Activated T-helper 17 cell treated with anti-CD3 and anti-CD28 coated beads, Interleukin-2, amount 50 U/mL, for 72 hours (primary cell): Measurements from ENCODE around the gene SLC2A13. TPM values are rescaled to one million over a fixed set of nuclear protein-coding genes. Genes with fewer than 3 reads are reported as not detected.
"Not testable (repeated sequence)": the region's sequence is repeated elsewhere in the genome, so short reads cannot be mapped to it uniquely, and the experiment has no call there.

Source experiments
- ATAC-seq: fragments of 150-1000 bp; cut with Tn5 transposase; replicated peaks from 2 replicates; pipeline ENCODE4 v1.10.0; 2021; ENCODE audit warnings: mild to moderate bottlenecking, moderate library complexity
- H3K27ac Mint-ChIP-seq: one replicate; pipeline ENCODE4 v1.8.0; 2022; ENCODE audit warnings: mixed read lengths
- H3K27me3 Mint-ChIP-seq: one replicate; pipeline ENCODE4 v1.8.0; 2022; ENCODE audit warnings: mixed read lengths
- H3K36me3 Mint-ChIP-seq: one replicate; pipeline ENCODE4 v1.8.0; 2022; ENCODE audit warnings: low read depth, mild to moderate bottlenecking, mixed read lengths
- H3K4me1 Mint-ChIP-seq: one replicate; pipeline ENCODE4 v1.8.0; 2022; ENCODE audit warnings: mixed read lengths
- H3K4me3 Mint-ChIP-seq: one replicate; pipeline ENCODE4 v1.8.0; 2022; ENCODE audit warnings: mild to moderate bottlenecking, mixed read lengths
- H3K9me3 Mint-ChIP-seq: one replicate; pipeline ENCODE4 v1.8.0; 2022; ENCODE audit warnings: mixed read lengths
- total RNA-seq, 2 donors: library from RNA; stranded (reverse); gene quantifications; one replicate each; pipeline ENCODE4 v1.2.3, GENCODE V29; 2022

SLC2A13 gene
- total RNA-seq, 2 donors from 2014 or later = 3.3 to 6.0 TPM

DNA sequence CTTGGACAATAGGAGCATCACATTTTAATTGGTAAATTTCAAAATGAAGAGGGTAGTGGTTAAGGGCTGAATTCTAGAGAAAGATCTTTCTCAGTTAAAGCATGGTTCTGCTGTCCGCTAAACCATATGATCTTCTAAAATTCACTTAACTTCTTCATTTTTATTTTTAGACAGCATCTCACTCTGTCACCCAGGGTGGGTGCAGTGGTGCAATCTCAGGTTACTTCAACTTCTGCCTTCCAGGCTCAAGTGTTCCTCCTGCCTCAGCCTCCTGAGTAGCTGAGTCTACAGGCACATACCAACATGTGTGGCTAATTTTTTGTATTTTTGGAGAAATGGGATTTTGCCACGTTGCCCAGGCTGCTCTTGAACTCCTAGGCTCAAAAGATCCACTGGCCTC is 259.6 kb downstream of the SLC2A13 start:
- H3K4me3 Mint-ChIP-seq = no peak overlapping the region
- no peaks in the 10 kb centered on the region for H3K9me3 Mint-ChIP-seq
- no peaks in the 10 kb centered on the region for H3K27me3 Mint-ChIP-seq
- H3K4me1 Mint-ChIP-seq = no peaks in the 10 kb centered on the region
- no peak overlapping the region for H3K27ac Mint-ChIP-seq
- H3K36me3 Mint-ChIP-seq = no peaks in the 10 kb centered on the region
- ATAC-seq = no peak

DNA sequence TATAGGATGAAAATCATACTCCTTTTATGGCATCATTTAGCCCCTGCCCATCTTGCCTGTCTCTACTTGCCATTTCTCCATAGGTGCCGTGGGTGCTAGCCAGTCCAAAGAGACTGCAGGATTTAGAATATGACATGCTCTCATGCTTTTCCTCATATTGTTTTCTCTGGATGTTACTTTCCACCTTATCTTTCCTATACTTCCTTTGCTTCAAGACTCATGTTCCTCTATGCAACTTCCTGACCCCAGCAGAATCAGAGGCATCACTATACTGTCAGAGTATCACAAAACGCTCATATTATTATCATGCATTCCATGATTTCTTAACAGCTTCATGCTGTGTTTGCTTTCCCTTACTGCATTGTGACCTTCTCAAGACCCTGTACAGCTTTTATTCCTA is 265.5 kb downstream of the SLC2A13 start:
- H3K4me1 Mint-ChIP-seq = no peaks in the 10 kb centered on the region
- ATAC-seq = no peak
- H3K36me3 Mint-ChIP-seq = no peaks in the 10 kb centered on the region
- H3K27me3 Mint-ChIP-seq = no peaks in the 10 kb centered on the region
- H3K9me3 Mint-ChIP-seq = no peaks in the 10 kb centered on the region
- H3K4me3 Mint-ChIP-seq = no peak overlapping the region
- no peak overlapping the region for H3K27ac Mint-ChIP-seq

DNA sequence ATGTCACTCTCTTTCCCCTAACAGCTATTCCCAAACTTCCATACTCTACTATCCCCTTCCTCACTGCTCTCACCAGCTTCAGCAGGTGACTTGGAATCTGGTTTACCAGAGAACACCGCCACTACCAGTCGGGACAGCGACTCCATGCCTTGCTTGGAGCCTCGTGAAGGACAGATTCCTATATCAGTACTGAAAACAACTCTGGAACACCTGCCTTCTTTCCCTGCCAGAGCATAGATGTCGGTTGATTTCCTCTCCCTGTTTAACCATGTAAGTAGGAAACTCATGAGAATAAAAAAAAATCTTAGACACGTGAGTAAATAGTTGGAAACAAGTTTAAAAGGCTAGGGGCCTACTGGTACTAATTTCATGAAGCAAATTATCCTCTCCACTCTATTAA is 266.8 kb downstream of the SLC2A13 start:
- H3K4me1 Mint-ChIP-seq = no peaks in the 10 kb centered on the region
- H3K27me3 Mint-ChIP-seq = no peaks in the 10 kb centered on the region
- H3K9me3 Mint-ChIP-seq = no peaks in the 10 kb centered on the region
- no peak overlapping the region for H3K4me3 Mint-ChIP-seq
- no peaks in the 10 kb centered on the region for H3K36me3 Mint-ChIP-seq
- no peak for ATAC-seq
- H3K27ac Mint-ChIP-seq = no peak overlapping the region

DNA sequence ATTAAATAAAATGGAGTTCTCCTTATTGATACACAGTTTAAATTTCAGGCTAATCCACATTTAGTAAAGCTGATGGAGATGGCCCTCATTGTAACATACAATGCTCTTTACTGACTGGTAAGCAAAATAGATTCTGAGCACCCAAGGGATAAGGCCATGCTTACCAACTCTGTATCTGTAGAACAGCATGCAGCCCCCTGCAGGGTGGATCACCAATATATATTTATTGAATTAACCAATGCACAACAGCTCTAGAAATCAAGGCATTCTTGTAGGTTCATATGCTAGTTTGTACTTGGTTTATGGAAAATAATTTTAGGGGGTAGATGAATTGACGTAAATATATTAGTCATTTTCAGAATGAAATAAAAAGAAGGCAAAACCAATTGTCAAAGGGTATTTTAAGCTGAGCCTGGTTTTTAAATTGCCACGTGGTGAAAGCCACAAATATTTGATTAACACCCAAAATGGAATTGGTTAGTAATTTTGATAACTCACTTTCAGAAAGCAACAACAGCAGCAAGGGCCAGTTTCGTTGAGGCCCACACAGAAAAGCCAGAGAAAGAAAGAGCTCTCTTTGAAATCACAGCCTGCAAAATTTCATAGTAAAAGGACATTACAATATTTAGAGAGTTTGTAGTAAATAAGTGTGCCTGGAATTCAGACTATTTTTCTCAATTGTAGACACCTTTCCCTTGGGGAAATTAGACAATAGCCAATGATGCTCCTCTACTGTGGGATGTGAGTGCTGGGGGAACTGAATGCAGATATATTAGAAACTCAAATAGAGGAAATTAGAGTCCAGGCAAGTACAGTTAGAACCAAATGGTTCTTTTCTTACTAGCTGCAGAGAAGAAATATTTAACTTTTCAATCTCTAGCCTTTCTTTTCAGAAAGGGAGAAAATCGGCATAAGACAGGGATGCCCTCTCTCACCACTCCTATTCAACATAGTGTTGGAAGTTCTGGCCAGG is 270.1 kb downstream of the SLC2A13 start:
- no peaks in the 10 kb centered on the region for H3K4me1 Mint-ChIP-seq
- no peak overlapping the region for H3K4me3 Mint-ChIP-seq
- no peak for ATAC-seq
- H3K27me3 Mint-ChIP-seq = no peaks in the 10 kb centered on the region
- no peak overlapping the region for H3K27ac Mint-ChIP-seq
- no peaks in the 10 kb centered on the region for H3K9me3 Mint-ChIP-seq
- H3K36me3 Mint-ChIP-seq = no peaks in the 10 kb centered on the region

DNA sequence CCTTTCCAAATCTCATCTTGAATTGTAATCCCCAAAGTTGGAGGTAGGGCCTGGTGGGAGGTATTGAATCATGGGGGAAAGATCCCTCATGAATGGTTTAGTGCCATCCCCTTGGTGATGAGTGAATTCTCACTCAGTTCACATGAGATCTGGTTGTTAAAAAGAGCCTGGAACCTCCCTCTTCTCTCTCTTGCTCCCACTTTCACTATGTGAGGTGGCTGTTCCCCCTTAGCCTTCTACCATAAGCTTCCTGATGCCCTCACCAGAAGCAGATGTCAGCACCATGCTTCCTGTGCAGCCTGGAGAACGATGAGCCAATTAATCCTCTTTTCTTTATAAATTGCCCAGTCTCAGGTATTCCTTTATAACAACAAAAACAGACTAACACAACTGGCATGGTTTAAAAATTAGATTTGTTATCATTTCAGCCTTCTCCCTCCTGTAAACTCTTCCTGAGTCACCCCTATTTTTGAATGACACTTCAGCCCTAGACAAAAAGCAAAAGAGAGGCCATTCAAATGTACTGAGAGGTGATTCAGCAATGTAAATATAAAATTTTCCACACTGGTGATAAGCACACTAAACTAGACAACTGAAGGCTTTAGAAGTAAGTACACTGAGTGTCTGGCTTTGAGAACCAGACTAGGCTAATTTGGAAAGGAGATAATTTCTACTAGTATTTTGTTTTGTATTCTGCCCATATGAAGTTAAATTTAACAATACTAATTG is 274.1 kb downstream of the SLC2A13 start:
- Mint-ChIP-seq H3K36me3 (no peaks in the 10 kb centered on the region), H3K4me3 (no peak overlapping the region), H3K9me3 (no peaks in the 10 kb centered on the region), H3K27me3 (no peaks in the 10 kb centered on the region), H3K4me1 (no peaks in the 10 kb centered on the region), H3K27ac (no peak overlapping the region)
- no peak for ATAC-seq

DNA sequence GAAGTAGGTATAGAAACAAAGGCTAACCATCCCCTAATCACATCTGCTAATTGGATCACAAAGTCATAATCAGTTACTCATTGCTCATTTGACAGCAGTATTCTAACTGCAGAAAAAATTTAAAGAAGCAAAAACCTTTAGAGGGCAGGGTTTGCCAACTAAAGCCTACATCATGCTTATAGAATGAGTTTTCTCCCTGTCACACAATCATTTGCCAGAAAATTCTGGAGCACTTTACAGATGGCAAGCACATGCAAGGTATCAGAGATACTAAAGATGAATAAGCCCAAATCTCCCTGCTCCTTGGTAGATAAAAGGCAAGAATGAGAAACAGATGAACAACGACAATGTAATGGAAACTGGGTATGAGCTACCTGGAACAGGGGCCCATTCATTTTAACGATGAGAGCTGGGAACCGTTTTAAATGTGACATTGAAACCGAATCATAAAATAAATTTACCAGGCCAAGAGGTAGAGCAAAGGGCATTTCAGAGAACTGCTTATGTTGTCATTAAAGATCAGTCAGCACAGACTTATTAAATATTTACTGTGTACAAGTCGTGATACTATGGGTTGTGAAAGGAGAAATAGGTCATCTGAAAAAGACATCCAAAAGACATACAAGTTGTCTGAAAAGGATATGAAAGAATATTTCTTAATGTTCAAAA is 274.9 kb downstream of the SLC2A13 start:
- Mint-ChIP-seq H3K36me3 (no peaks in the 10 kb centered on the region), H3K4me3 (no peak overlapping the region), H3K27ac (no peak overlapping the region), H3K27me3 (no peaks in the 10 kb centered on the region), H3K4me1 (no peaks in the 10 kb centered on the region), H3K9me3 (no peaks in the 10 kb centered on the region)
- no peak for ATAC-seq

DNA sequence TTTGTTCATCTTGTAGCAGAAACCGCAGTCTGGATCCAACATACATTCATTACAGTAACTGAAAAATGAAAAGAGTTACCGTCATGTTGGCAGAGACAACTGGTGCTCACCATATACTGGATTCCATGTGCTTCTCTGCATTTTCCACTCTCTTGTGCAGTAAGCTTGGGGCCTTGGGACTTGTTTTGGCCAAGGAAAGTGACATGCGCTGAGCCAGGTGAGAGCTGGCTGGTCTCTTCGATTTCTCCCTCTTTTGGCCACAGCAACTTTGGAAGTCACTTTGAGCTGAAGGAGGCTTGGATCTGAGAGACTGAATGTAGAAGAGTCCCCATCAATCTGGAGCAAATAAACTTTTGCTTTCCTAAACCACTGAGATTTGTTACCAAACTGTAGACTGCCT is 275.7 kb downstream of the SLC2A13 start:
- no peaks in the 10 kb centered on the region for H3K36me3 Mint-ChIP-seq
- no peak overlapping the region for H3K27ac Mint-ChIP-seq
- H3K9me3 Mint-ChIP-seq = no peaks in the 10 kb centered on the region
- no peaks in the 10 kb centered on the region for H3K4me1 Mint-ChIP-seq
- H3K27me3 Mint-ChIP-seq = no peaks in the 10 kb centered on the region
- no peak for ATAC-seq
- H3K4me3 Mint-ChIP-seq = no peak overlapping the region

DNA sequence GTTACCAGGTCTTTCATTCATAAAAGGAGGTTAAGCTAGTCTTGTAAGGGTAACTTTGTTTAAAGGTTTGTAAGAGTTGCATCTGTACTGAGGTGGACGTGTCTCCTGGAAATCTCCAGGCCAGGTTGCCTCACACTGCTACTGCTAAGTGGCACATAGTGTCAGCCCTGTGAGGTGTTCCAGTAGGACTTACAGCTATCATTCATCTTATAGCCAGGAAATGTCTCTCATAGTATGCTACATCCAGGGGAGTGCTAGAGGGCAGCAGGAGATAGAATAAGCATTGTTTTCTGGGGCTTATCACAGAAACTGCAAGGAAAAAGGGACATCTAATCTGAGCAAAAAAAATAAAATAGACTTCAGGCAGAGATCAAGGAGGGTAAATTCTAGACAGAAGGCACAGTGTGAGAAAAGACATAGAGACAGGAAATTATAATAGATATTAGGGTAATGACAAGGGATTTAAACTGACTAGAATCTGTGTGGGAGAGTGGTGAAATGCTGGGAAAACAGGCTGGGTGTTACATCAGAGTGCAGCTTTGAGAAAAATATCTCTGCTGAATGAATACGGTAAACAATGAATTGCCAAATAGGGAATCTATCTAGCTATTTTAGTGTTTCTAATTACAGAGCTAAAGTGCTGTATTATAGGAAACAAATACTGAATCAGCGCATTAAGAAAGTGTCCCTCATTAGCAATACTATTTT is 281.2 kb downstream of the SLC2A13 start:
- Mint-ChIP-seq H3K4me1 (no peaks in the 10 kb centered on the region), H3K9me3 (no peaks in the 10 kb centered on the region), H3K4me3 (no peak overlapping the region), H3K27me3 (no peaks in the 10 kb centered on the region), H3K27ac (no peak overlapping the region), H3K36me3 (no peaks in the 10 kb centered on the region)
- ATAC-seq = no peak

DNA sequence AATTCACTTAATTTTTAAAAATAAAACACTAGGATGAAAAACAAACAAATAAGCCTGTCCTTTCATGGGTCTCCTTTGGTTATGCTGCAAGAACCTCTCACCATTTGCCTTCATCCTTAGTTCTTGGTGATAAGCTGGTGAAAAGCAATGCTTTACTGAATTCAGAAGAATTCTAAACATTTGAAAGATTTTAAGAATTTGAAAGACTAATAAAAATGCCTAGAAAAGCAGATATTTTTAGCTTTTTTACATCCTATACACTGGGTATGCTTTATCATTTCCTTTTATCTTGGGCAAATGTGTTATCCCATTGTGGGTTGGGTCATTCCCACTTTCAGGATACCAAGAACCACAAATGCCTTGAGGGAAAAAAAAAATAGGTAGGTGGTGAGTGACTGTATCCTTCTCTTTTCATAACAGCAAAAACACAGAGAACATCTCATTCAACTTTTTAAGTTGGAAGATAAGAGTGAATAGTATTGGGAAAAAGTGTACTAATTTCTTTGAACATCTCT is 289.2 kb downstream of the SLC2A13 start:
- H3K9me3 Mint-ChIP-seq = no peaks in the 10 kb centered on the region
- no peaks in the 10 kb centered on the region for H3K27me3 Mint-ChIP-seq
- no peaks in the 10 kb centered on the region for H3K36me3 Mint-ChIP-seq
- no peak overlapping the region for H3K4me3 Mint-ChIP-seq
- no peaks in the 10 kb centered on the region for H3K4me1 Mint-ChIP-seq
- no peak for ATAC-seq
- H3K27ac Mint-ChIP-seq = no peak overlapping the region

DNA sequence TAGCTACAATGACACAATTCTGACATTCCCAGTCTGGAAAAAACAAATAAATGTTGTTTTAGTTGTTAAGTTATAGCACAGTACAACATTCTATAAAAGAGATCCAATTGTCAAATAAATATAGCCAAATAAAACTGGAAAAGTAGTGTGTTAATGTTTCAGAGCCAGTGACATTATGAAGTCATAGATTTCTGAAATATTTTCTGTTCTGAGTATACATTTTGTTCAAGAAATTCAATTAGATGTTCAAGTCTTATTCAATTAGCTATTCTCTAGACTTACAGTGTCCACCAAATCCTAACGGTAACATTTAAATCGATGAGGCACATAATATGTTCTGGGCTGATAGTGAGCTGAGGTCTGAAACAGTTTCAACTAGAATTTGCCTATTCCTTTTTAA is 290.1 kb downstream of the SLC2A13 start:
- no peaks in the 10 kb centered on the region for H3K9me3 Mint-ChIP-seq
- H3K27ac Mint-ChIP-seq = no peak overlapping the region
- H3K27me3 Mint-ChIP-seq = no peaks in the 10 kb centered on the region
- ATAC-seq = no peak
- H3K4me3 Mint-ChIP-seq = no peak overlapping the region
- no peaks in the 10 kb centered on the region for H3K4me1 Mint-ChIP-seq
- no peaks in the 10 kb centered on the region for H3K36me3 Mint-ChIP-seq

DNA sequence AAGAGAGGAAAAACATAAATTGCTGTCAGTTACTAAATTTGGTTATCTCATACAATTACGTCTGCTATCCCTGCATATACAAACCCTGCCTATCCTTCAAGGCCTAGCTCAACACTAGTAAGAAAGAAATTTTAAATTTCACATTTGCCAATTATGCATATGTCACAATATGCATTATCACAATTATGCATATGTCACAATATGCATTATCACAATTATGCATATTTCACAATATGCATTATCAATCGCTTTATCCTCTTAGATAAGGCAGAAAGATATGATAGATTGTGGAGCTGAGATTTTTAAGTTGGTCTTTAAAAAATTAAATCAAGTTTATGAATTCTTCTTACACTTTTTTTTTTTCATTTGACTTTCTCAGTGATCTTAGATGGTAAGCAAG is 291.3 kb downstream of the SLC2A13 start:
- Mint-ChIP-seq H3K36me3 (no peaks in the 10 kb centered on the region), H3K4me3 (no peak overlapping the region), H3K27me3 (no peaks in the 10 kb centered on the region), H3K9me3 (no peaks in the 10 kb centered on the region), H3K4me1 (no peaks in the 10 kb centered on the region), H3K27ac (no peak overlapping the region)
- ATAC-seq = no peak

DNA sequence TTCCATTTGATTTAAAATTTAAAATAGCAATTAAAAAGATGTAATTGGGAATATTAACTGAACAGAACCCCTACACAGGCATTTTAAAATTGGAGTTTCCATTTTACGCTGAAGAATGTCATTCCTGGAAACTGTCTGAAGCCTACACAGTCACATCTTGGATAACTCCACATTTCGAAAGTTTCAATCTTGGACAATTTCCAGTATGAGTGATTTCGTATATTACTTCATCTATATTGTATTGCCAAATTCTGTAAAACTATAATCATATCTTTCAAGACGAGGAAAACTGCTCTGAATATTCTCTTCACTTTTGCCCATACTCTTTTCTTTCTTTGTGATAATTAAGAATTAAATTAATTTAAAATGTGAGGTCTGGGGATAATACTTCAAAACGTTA is 292.1 kb downstream of the SLC2A13 start:
- no peaks in the 10 kb centered on the region for H3K36me3 Mint-ChIP-seq
- H3K9me3 Mint-ChIP-seq = no peaks in the 10 kb centered on the region
- H3K4me1 Mint-ChIP-seq = no peaks in the 10 kb centered on the region
- no peak overlapping the region for H3K4me3 Mint-ChIP-seq
- H3K27me3 Mint-ChIP-seq = no peaks in the 10 kb centered on the region
- no peak for ATAC-seq
- no peak overlapping the region for H3K27ac Mint-ChIP-seq

DNA sequence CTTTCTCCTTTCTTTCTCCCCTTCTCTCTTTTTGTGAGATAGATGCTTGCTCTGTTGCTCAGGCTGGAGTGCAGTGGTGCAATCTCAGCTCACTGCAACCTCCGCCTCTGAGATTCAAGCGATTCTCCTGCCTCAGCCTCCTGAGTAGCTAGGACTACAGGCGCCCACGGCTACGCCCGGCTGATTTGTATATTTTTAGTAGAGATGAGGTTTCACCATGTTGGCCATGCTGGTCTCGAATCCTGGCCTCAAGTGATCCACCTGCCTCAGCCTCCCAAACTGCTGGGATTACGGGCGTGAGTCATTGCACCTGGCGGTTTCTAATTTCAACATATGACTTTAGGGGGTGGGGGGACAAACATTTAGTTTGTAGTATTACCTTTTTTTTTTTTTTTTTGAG is 293.4 kb downstream of the SLC2A13 start:
- H3K4me3 Mint-ChIP-seq, H3K27me3 Mint-ChIP-seq, H3K4me1 Mint-ChIP-seq, H3K9me3 Mint-ChIP-seq, H3K36me3 Mint-ChIP-seq, H3K27ac Mint-ChIP-seq, ATAC-seq: not testable (repeated sequence)

DNA sequence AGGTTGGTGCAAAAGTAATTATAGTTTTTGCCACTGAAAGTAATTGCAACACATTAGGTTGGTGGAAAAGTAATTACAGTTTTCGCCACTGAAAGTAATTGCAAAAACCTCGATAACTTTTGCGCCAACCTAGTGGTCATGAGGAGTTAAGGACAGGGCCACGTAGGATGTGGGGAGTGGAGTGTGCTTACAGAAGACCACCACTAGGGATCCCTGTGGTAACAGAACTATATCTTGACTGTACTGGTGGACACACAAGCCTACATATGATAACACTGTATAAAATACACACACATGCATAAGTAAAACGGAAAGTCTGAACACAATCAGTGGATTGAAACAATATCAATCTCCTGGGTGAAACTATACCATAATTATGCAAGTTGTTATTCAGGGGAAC is 298.8 kb downstream of the SLC2A13 start:
- no peak for ATAC-seq
- H3K36me3 Mint-ChIP-seq = no peaks in the 10 kb centered on the region
- H3K27ac Mint-ChIP-seq = no peak overlapping the region
- H3K9me3 Mint-ChIP-seq = no peaks in the 10 kb centered on the region
- no peak overlapping the region for H3K4me3 Mint-ChIP-seq
- H3K4me1 Mint-ChIP-seq = peaks cover 4% of the 10 kb centered on the region
- no peaks in the 10 kb centered on the region for H3K27me3 Mint-ChIP-seq
